K562 (cell line): ENCODE results near the gene CAMSAP3.

Experiments used
- CTCF ChIP-seq, 3 experiments: IDR thresholded peaks in 2 of 3; conservative IDR thresholded peaks in 1 of 3; 2 replicates each; pipeline ENCODE4 v1.5.1; 2011 to 2012; ENCODE audit warnings: low read length in 3 of 3, mild to moderate bottlenecking in 3 of 3, control low read depth in 2 of 3, improper control_type of control experiment in 1 of 3, inconsistent platforms in 1 of 3, low read depth in 1 of 3, mixed read lengths in 1 of 3, moderate library complexity in 1 of 3; ENCODE audit not compliant: insufficient read depth in 2 of 3
- GATA2 ChIP-seq: sonication (generic); formaldehyde crosslinking; IDR thresholded peaks from 2 replicates; pipeline ENCODE4 v1.4.0; 2020; ENCODE audit warnings: mild to moderate bottlenecking, missing genetic modification reagents
- ZNF174 ChIP-seq: fragments of 250-450 bp; sonication (Bioruptor Pico); IDR thresholded peaks from 2 replicates; pipeline ENCODE4 v1.4.0; 2020; ENCODE audit warnings: mild to moderate bottlenecking

GRCh38 chr19:7597689-7598088 lies 2.0 kb downstream of the CAMSAP3 start:
- TF ChIP-seq GATA2 (CRISPR knock-in tag) (no peak), CTCF (IDR thresholded peaks at IDR 0.05 in 2 of 3, conservative IDR thresholded peaks at IDR 0.05 in 1 of 3; ENCODE audit: insufficient read depth in 2 of 3, low read depth in 1 of 3, low read length in 3 of 3) (no peak), ZNF174 (no peak)
